Peyer's patch (tissue), 4 donors: Measurements from ENCODE around the gene ARHGAP24. TPM values are rescaled to one million over a fixed set of nuclear protein-coding genes. Genes with fewer than 3 reads are reported as not detected.

Source experiments
- DNase-seq, 3 donors: peaks; one replicate each; pipeline ENCODE4 v3.0.0-alpha.2; 2017 to 2019
- H3K27ac ChIP-seq, 4 donors: fragments of 200-600 bp; sonication (generic); one replicate each; pipeline ENCODE4 v1.5.1; 2016 to 2019
- H3K27me3 ChIP-seq, 2 donors: fragments of 200-600 bp; sonication (generic); one replicate each; pipeline ENCODE4 v1.5.1; 2019
- H3K36me3 ChIP-seq, 3 donors: fragments of 200-600 bp; sonication (generic); one replicate each; pipeline ENCODE4 v1.5.1; 2016 to 2019
- H3K4me1 ChIP-seq, 4 donors: fragments of 200-600 bp; sonication (generic); one replicate each; pipeline ENCODE4 v1.5.1; 2016 to 2019
- H3K4me3 ChIP-seq, 4 donors: fragments of 200-600 bp; sonication (generic); 1 replicate in 3 of 4; 2 replicates in 1 of 4; pipeline ENCODE4 v1.5.1; 2016 to 2019; ENCODE audit warnings: mild to moderate bottlenecking in 1 of 4
- H3K9me3 ChIP-seq, 4 donors: fragments of 200-600 bp; sonication (generic); one replicate each; pipeline ENCODE4 v1.5.1; 2016 to 2019; ENCODE audit warnings: mild to moderate bottlenecking in 1 of 4
- POLR2A ChIP-seq, 2 donors: fragments of 450-650 bp; IDR thresholded peaks; one replicate each; pipeline ENCODE4 v1.5.1; 2017; ENCODE audit warnings: antibody characterized with exemption in 2 of 2, mild to moderate bottlenecking in 2 of 2, moderate library complexity in 2 of 2
- total RNA-seq, 4 donors: library from RNA; depleted of rRNA; stranded (reverse); fragments of >200 nt; gene quantifications; one replicate each; pipeline ENCODE4 v1.1.0, GENCODE V29; 2016
- TF ChIP-seq, protein P1 (sequence below), 6 experiments: fragments of 450-650 bp in 4 of 6; fragments of 200-600 bp in 2 of 6; sonication (generic) in 1 of 6; IDR thresholded peaks; one replicate each; pipeline ENCODE4 v1.5.1; 2017 to 2019; ENCODE audit warnings: antibody characterized with exemption in 6 of 6, mild to moderate bottlenecking in 3 of 6, moderate library complexity in 1 of 6

ARHGAP24 gene
- total RNA-seq, 4 donors from 2014 or later, result 4.7 to 330 (median 20.0) TPM

DNA sequence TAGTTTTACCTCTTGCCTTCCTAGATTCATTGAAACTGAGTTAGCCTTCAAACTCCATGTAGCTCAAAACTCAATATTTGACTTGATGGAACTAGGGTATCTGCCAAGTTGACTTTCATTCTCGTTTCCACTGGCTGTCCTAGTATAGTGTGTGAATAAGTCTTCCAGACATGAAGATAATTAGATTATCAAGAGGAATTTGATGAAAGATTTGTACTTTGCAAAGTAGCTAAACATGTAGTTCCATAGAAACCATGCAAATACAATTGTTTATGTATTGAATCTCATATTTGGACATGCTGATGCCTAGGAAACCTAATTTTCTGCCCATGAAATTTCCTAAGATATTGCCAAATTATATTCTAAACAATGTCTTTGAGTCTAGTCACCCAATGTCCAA lies 297.5 kb downstream of the ARHGAP24 start:
- Histone ChIP-seq H3K9me3 (no peaks in the 10 kb centered on the region), H3K4me1 (no peaks in the 10 kb centered on the region), H3K27ac (no peak overlapping the region), H3K36me3 (no peaks in the 10 kb centered on the region), H3K27me3 (no peaks in the 10 kb centered on the region), H3K4me3 (no peak overlapping the region)
- no peak for TF ChIP-seq POLR2A (IDR thresholded peaks at IDR 0.05)
- no peak for DNase-seq

DNA sequence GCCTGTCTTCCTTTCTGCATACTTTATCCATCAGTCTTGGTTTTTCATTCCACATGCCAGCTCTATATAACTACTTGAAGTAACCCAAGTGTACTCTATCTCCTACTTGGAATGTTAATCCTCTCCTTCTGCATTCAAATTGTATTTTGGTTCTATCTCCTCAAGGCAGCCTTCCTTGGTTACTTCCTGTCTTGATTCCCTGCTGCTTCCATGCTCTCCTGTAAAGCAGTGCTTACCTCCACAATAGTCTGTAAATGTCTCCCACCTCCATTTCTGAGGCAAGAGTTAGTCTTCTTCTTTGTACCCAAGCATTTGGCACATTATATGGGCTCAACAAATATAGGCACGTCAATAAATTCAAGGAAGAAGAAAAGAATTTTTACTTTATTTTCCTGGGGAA lies 298.4 kb downstream of the ARHGAP24 start:
- Histone ChIP-seq H3K9me3 (no peaks in the 10 kb centered on the region), H3K27me3 (no peaks in the 10 kb centered on the region), H3K27ac (no peak overlapping the region), H3K4me3 (no peak overlapping the region), H3K36me3 (no peaks in the 10 kb centered on the region), H3K4me1 (no peaks in the 10 kb centered on the region)
- no peak for DNase-seq
- TF ChIP-seq, protein P1, sequence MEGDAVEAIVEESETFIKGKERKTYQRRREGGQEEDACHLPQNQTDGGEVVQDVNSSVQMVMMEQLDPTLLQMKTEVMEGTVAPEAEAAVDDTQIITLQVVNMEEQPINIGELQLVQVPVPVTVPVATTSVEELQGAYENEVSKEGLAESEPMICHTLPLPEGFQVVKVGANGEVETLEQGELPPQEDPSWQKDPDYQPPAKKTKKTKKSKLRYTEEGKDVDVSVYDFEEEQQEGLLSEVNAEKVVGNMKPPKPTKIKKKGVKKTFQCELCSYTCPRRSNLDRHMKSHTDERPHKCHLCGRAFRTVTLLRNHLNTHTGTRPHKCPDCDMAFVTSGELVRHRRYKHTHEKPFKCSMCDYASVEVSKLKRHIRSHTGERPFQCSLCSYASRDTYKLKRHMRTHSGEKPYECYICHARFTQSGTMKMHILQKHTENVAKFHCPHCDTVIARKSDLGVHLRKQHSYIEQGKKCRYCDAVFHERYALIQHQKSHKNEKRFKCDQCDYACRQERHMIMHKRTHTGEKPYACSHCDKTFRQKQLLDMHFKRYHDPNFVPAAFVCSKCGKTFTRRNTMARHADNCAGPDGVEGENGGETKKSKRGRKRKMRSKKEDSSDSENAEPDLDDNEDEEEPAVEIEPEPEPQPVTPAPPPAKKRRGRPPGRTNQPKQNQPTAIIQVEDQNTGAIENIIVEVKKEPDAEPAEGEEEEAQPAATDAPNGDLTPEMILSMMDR (IDR thresholded peaks at IDR 0.05), result no peak
- TF ChIP-seq POLR2A (IDR thresholded peaks at IDR 0.05), result no peak

DNA sequence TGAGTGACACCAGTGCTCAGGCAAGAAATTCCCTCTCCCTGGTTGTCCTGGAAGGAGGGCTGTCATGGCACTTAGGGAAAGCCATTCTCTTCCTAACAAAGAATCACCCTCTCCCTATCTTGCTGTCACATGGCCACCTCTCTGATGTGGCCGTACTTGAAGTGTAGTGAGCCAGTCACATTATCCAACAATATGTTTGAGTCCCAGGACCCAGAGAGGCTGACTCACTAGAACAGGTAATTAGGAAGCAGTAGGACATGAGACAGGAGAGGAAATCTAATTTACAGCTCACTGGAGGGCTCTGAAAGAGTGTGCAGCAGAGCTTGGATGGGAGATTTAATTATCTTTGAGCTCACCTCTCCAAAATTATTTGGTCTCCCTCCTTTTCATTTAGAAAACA lies 299.1 kb downstream of the ARHGAP24 start:
- H3K9me3 ChIP-seq, result no peaks in the 10 kb centered on the region
- no peaks in the 10 kb centered on the region for H3K4me1 ChIP-seq
- H3K36me3 ChIP-seq, result no peaks in the 10 kb centered on the region
- H3K4me3 ChIP-seq, result no peak overlapping the region
- no peak for DNase-seq
- no peak for TF ChIP-seq POLR2A (IDR thresholded peaks at IDR 0.05)
- TF ChIP-seq, protein P1 (IDR thresholded peaks at IDR 0.05), result no peak
- H3K27ac ChIP-seq, result no peak overlapping the region
- H3K27me3 ChIP-seq, result no peaks in the 10 kb centered on the region

DNA sequence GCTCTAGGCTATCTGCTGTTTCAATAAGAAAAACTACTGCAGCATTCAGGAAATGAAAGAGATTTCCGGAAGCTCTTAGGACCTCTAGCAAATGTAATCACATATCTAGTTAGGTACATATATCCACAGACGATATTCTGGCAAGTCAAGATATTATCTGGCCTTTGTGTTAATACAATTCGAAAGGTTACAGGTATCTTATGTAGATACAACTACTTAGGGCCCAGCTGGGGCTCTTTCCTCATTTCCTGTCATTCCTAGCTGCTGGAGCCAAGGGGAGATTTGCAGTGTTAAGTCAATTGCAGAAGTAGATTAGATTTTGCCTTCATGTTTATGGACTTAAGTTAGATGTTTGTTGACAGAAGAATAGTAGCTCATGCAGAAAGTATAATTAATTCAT lies 299.5 kb downstream of the ARHGAP24 start:
- H3K27me3 ChIP-seq, result no peaks in the 10 kb centered on the region
- no peaks in the 10 kb centered on the region for H3K4me1 ChIP-seq
- H3K27ac ChIP-seq, result no peak overlapping the region
- no peak overlapping the region for H3K4me3 ChIP-seq
- no peaks in the 10 kb centered on the region for H3K9me3 ChIP-seq
- no peaks in the 10 kb centered on the region for H3K36me3 ChIP-seq
- DNase-seq, result no peak
- TF ChIP-seq POLR2A (IDR thresholded peaks at IDR 0.05), result no peak
- TF ChIP-seq, protein P1 (IDR thresholded peaks at IDR 0.05), result no peak

DNA sequence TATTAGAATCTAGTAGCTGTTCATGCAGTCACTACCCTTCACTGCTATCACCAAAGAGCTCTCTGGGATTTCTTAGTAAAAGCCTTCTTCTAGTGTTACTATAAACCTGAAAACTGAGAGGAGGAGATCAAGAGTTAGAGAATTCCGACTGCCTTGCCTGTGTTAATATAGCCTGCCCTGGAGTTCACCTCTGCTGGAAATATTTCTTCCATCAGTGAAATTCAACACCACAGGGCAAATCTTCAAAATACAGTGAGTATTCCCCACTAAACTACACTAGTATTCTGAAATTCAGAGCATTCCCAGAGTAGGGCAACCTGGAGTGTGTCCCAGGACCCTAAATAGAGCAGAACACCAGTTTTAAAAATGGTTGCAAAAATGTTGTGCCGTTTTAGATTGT lies 301.1 kb downstream of the ARHGAP24 start:
- TF ChIP-seq, protein P1 (IDR thresholded peaks at IDR 0.05), result no peak
- TF ChIP-seq POLR2A (IDR thresholded peaks at IDR 0.05), result no peak
- no peak for DNase-seq
- H3K27ac ChIP-seq, result no peak overlapping the region
- no peaks in the 10 kb centered on the region for H3K27me3 ChIP-seq
- no peak overlapping the region for H3K4me3 ChIP-seq
- H3K9me3 ChIP-seq, result no peaks in the 10 kb centered on the region
- no peaks in the 10 kb centered on the region for H3K4me1 ChIP-seq
- no peaks in the 10 kb centered on the region for H3K36me3 ChIP-seq

DNA sequence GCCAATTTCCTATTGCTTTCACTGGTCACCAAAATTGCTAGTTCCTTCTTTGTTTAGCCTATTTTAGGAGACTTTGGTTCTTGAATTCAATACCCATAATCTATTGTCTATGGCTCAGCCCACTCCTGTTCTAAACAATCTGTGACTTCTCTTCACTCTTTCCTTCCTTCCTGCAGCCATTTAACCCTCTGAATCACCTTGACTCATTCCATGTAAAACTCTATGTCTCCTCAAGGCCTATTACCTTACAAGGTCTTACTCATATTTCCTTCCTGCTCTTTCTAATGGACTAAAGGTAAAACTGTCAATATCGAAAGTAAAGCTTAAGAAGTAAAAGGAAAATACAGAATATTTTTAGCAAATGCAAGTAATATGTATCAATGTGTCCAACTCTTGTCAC lies 301.6 kb downstream of the ARHGAP24 start:
- H3K27ac ChIP-seq, result no peak overlapping the region
- H3K36me3 ChIP-seq, result no peaks in the 10 kb centered on the region
- no peaks in the 10 kb centered on the region for H3K4me1 ChIP-seq
- TF ChIP-seq, protein P1 (IDR thresholded peaks at IDR 0.05), result no peak
- H3K4me3 ChIP-seq, result no peak overlapping the region
- DNase-seq, result no peak
- H3K9me3 ChIP-seq, result no peaks in the 10 kb centered on the region
- H3K27me3 ChIP-seq, result no peaks in the 10 kb centered on the region
